Suppressor macrophage treated with lipopolysaccharide for 4 hours (primary cell): ENCODE data around the gene LTC4S.
"Not testable (repeated sequence)": the region's sequence is repeated elsewhere in the genome, so short reads cannot be mapped to it uniquely, and the experiment has no call there.

ENCODE experiments used
- DNase-seq: peaks from one replicate; pipeline ENCODE4 v3.0.0-alpha.2; 2020

Gene LTC4S

GRCh38 chr5:179793468-179794139 lies at the start of gene LTC4S:
Gene LTC4S (plus strand): TSS chr5:179793986. CDS start chr5:179794081, 95 bp downstream.
- DNase-seq, result peak; percentile 53

DNA sequence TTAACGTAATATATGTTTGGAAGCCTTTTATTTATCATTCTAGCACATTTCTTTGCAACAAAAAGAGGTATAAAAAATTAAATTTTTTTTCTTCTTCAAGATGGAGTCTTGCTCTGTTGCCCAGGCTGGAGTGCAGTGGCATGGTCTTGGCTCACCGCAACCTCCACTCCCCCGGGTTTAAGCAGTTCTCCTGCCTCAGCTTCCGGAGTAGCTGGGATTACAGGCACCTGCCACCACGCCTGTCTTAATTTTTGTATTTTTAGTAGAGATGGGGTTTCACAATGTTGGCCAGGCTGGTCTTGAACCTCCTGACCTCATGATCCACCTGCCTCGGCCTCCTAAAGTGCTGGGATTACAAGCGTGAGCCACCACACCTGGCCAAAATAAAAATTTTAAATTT lies 49.7 kb upstream of the LTC4S start:
- DNase-seq, result not testable (repeated sequence)

- DNase-seq, result no peak
Observed at GRCh38 chr5:179746872-179747271, 46.9 kb upstream of the LTC4S start.

DNA sequence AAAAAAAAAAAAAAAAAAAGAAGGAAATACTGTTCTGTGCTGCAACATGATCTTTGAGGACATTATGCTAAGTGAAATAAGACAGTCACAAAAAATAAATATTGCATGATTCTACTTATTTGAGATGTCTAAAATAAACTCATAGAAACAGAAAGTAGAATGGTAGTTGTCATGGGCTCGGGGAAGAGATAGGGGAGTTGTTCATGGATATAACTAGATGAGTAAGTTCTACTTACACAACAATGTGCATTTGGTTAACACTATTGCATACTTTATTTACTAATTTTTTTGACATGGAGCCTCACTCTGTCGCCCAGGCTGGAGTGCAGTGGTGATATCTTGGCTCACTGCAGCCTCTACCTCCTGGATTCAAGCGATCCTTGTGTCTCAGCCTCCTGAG lies 46.0 kb upstream of the LTC4S start:
- DNase-seq, result peak; percentile 89

DNA sequence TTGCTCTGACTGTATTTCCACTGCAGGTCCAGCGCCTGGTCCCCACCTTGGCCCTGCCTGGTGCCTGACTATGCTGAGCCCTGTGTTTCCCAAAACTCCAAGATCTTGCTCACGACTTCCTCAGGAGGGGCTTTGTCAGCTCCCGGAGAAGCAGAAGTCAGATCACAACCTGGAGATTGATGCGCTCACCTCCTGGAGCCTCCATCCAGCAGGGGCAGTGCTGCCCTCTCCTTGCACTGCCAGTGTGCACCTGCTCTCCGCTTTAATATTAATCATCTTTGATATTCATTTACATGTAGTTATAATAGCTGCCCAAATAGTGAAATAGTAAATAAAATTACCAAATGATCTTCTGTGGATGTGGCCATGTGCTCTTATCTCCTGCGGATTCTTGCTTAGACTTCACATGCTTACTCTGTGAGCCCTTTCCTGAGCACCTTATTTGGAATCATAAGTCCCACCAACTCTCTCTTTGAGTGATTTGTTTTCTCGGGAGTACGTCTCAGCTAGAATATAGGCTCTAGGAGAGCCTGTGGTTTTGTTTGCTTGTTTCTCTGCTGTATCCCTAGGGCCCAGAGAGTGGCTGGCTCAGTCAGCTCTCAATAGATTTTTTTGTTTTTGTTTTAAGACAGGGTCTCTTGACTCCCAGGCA lies 43.8 kb upstream of the LTC4S start:
- DNase-seq, result no peak

DNA sequence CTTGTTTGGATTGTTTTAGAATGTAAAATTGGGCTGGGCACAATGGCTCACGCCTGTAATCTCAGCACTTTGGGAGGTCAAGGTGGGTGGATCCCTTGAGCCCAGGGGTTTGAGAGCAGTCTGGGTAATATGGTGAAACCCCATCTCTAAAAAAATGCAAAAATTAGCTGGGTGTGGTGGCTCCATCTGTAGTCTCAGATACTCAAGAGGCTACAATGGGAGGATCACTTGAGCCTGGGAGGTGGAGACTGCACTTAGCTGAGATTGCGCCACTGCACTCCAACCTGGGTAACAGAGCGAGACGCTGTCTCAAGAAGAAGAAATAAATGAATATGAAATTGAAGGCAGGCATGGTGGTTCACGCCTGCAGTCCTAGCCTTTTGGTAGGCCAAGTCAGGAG lies 39.8 kb upstream of the LTC4S start:
- no peak for DNase-seq

DNA sequence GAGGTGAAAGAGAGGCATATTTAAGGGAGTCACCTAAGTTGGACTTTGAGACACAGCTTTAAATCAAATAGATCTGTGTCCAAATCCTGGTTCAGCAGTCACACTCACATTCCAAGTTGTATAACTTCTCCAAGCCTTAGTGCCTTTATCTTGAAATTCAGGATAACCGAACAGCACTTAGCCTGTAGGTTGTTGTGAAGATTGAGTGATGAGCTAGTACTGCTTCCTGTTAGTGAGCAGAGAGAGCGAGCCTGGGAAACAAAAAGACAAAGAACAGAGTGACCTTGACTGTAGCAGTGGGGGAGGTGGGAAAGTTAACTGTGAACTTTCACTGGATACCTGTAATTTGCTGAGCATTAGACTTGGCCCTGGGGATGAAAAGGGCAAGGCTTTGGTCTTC lies 38.8 kb upstream of the LTC4S start:
- DNase-seq, result no peak

GRCh38 chr5:179758955-179759354 lies 34.8 kb upstream of the LTC4S start:
- DNase-seq, result peak; percentile 83

- peak; percentile 55 for DNase-seq
Observed at GRCh38 chr5:179759581-179760551, 33.9 kb upstream of the LTC4S start.

GRCh38 chr5:179762079-179762780 lies 31.6 kb upstream of the LTC4S start:
- peak; percentile 37 for DNase-seq

DNA sequence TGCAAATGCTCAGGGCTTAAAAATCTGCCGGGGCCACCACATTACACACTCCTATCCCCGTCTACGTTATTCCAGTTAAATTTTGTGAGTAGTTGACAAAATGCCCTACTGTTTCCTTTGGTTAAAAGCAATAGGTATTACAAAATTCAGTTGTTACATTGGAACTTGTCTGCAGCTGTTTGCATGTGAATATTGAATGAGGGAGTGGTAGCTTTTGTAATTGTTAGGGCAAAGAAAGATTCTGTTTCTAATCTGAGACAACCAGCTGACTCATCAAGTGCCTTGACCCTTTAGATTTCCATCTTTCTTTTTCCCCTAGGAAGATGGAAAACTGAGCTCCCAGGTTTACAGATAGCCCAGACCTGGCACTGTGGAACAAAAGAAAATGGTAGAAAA lies 31.0 kb upstream of the LTC4S start:
- no peak for DNase-seq

- DNase-seq, result peak; percentile 63
Observed at GRCh38 chr5:179763215-179763945, 30.4 kb upstream of the LTC4S start.

GRCh38 chr5:179764056-179764455 lies 29.7 kb upstream of the LTC4S start:
- no peak for DNase-seq

DNA sequence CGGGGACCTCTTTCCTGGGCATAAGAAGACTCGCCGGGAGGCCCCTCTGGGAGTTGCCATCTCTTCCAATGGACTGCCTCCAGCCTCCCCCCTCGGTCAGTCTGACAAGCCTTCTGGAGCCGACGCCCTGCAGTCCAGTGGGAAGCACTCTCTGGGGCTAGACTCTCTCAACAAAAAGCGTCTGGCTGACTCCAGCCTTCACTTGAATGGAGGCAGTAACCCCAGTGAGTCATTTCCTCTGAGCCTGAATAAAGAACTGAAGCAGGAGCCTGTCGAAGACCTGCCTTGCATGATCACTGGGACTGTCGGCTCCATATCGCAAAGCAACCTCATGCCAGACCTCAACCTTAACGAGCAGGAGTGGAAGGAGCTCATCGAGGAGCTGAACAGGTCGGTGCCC lies 28.4 kb upstream of the LTC4S start:
- peak; percentile 71 for DNase-seq

DNA sequence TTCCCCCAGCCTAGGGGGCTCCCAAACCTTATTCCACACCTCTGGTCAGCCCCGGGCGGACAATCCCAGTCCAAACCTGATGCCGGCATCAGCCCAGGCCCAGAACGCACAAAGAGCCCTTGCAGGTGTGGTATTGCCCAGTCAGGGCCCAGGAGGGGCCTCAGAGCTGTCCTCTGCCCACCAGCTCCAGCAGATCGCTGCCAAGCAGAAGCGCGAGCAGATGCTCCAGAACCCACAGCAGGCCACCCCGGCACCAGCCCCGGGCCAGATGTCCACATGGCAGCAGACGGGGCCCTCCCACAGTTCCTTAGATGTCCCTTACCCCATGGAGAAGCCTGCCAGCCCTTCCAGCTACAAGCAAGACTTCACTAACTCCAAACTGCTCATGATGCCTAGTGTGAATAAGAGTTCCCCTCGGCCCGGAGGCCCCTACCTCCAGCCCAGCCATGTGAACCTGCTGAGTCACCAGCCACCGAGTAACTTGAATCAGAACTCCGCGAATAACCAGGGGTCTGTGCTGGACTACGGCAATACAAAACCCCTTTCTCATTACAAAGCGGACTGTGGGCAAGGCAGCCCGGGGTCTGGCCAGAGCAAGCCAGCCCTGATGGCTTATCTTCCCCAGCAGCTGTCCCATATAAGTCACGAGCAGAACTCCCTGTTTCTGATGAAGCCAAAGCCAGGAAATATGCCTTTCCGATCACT lies 27.6 kb upstream of the LTC4S start:
- DNase-seq, result peak; percentile 62

DNA sequence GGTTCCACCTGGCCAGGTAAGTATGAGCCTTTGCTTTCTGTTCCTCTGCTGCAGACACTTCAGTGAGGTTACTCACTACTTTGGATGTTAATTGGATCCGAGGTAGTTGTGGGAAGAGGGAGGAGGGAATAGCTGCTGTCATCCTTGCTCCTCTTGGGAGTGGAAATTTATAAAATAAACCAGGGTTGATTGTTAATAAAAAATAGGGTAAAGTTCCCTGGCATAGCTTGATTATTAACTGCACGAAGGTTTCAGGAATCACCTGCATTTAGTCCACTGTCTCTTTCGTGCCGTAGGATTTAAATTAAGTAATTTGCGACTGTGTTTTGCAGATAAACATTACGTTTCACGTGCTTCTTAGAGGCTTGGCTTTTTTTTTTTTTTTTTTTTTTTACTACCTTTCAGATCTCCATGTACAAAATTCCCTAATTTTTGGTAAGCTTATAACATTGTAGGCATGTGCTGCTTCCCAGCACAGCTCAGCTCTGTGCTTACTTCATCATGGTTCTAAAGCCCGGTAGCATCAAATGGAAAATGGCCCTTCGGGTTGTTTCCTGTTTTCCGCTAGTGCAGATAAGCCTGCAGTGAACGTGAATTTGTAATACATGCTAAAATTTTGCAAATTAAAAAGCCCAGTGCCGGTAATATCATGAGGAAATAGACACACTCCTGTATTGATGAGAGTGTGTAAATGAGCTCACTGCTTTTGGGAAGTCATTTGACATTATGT lies 26.9 kb upstream of the LTC4S start:
- DNase-seq, result peak; percentile 61

DNA sequence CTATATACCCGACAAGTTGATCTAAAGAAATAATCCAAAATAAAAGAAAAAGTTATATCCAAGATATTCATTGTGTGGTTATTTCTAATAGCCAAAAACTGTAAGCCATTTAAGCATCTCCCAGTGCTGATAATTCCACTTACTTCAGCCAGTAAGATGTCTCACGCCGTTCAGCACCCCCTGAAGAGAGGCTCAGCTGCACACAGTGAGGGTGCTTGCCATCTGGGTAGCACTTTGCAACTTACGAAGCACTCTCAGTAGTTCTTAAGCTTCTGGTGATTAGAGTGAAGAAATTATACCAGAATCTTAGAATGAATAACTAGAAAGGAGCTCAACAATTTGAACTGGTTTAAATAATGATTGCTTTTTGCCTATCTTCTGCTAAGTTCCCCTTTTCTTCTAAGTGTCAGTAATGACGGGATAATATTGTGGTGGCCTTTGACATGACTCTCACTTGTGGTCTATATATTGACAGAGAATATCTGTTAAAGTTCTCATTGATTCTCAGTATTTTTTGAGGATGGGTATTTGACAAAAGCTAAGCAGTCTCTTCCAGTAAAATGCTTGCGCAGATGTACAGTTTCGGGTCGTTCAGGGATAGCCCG lies 26.2 kb upstream of the LTC4S start:
- peak; percentile 32 for DNase-seq

GRCh38 chr5:179768326-179769085 lies 25.3 kb upstream of the LTC4S start:
- no peak for DNase-seq

- DNase-seq, result peak; percentile 74
Observed at GRCh38 chr5:179769271-179769670, 24.5 kb upstream of the LTC4S start.

- DNase-seq, result peak; percentile 81
Observed at GRCh38 chr5:179769796-179770195, 24.0 kb upstream of the LTC4S start.
